Activated CD8-positive, alpha-beta memory T cell treated with anti-CD3 and anti-CD28 coated beads for 36 hours (primary cell): ENCODE results near the gene FCRL1. TPM values are rescaled to one million over a fixed set of nuclear protein-coding genes. Genes with fewer than 3 reads are reported as not detected.

Source experiments
- total RNA-seq, 2 experiments: library from RNA; stranded (reverse); gene quantifications; one replicate each; pipeline ENCODE4 v1.2.3, GENCODE V29; 2021

Gene FCRL1
- total RNA-seq, 2 experiments from 2014 or later: not detected

Other genes with a start within 250 kb of the FCRL1 start
- gene FCRL4, start 222.0 kb downstream of the FCRL1 start, total RNA-seq: not detected
- 1 to 10 TPM; 3.8 to 3.9 TPM for gene FCRL3, start 119.4 kb downstream of the FCRL1 start, total RNA-seq
- not detected for gene FCRL2, start 43.0 kb downstream of the FCRL1 start, total RNA-seq
- gene CD5L, start 21.7 kb upstream of the FCRL1 start, total RNA-seq: not detected
- under 1 TPM; 0.08 TPM for gene KIRREL1, start 173.5 kb upstream of the FCRL1 start, total RNA-seq